PC-3 (cell line): ENCODE measurements around the gene RFTN1. TPM values are rescaled to one million over a fixed set of nuclear protein-coding genes. Genes with fewer than 3 reads are reported as not detected.

Experiments
- ATAC-seq: fragments of 200-7000 bp; cut with Tn5 transposase; 2 replicates; pipeline ENCODE4 v1.9.1; 2020; ENCODE audit warnings: mild to moderate bottlenecking, moderate library complexity
- BruUV-seq: library from RNA; stranded (reverse); fragments of 400-500 nt; replicated peaks from 2 replicates; lab custom pipeline; 2021; lab: Mats Ljungman, UMichigan
- CTCF ChIA-PET: fragments of 300-600 bp; sonication (Branson Sonifier 250); formaldehyde crosslinking; loops from one replicate; lab custom pipeline; 2022; ENCODE audit warnings: antibody characterized with exemption; lab: Charles Lee
- POLR2A ChIA-PET: fragments of 300-600 bp; sonication (Branson Sonifier 250); formaldehyde crosslinking; loops from one replicate; lab custom pipeline; 2022; ENCODE audit warnings: antibody characterized with exemption; ENCODE audit not compliant: unreplicated experiment; lab: Charles Lee
- DNase-seq: peaks from one replicate; pipeline ENCODE4 v3.0.0-alpha.2; 2015
- H2AFZ ChIP-seq: fragments of 300-600 bp; sonication (generic); 2 replicates; pipeline ENCODE4 v1.6.0; 2016; ENCODE audit warnings: antibody characterized with exemption, low read length
- H3F3A ChIP-seq: fragments of 300-600 bp; sonication (generic); one replicate; pipeline ENCODE4 v1.6.0; 2017; ENCODE audit warnings: antibody characterized with exemption, low read length, control low read depth, mild to moderate bottlenecking; ENCODE audit not compliant: unreplicated experiment
- H3K27ac ChIP-seq: fragments of 300-600 bp; sonication (generic); 2 replicates; pipeline ENCODE4 v1.5.1; 2016; ENCODE audit warnings: mild to moderate bottlenecking, low read length
- H3K27me3 ChIP-seq: fragments of 300-600 bp; sonication (generic); 2 replicates; pipeline ENCODE4 v1.6.1; 2016; ENCODE audit warnings: low read length, mixed read lengths
- H3K36me3 ChIP-seq: fragments of 300-600 bp; sonication (generic); 2 replicates; pipeline ENCODE4 v1.6.1; 2016; ENCODE audit warnings: low read depth, mixed run types, low read length, mixed read lengths
- H3K4me1 ChIP-seq: fragments of 300-600 bp; sonication (generic); 2 replicates; pipeline ENCODE4 v1.5.1; 2016; ENCODE audit warnings: low read length; ENCODE audit not compliant: insufficient read depth
- H3K4me2 ChIP-seq: fragments of 300-600 bp; sonication (generic); 2 replicates; pipeline ENCODE4 v1.6.0; 2016; ENCODE audit warnings: low read length
- H3K4me3 ChIP-seq: fragments of 300-600 bp; sonication (generic); 2 replicates; pipeline ENCODE4 v1.5.1; 2016; ENCODE audit warnings: mild to moderate bottlenecking, low read length, mixed read lengths
- H3K79me2 ChIP-seq: fragments of 300-600 bp; sonication (generic); 2 replicates; pipeline ENCODE4 v1.6.1; 2017; ENCODE audit warnings: low read length, mixed read lengths
- H3K9ac ChIP-seq: fragments of 300-600 bp; sonication (generic); 2 replicates; pipeline ENCODE4 v1.6.0; 2016; ENCODE audit warnings: mild to moderate bottlenecking, low read length
- H3K9me2 ChIP-seq: fragments of 300-600 bp; sonication (generic); replicated peaks from 2 replicates; pipeline ENCODE4 v1.6.1; 2016; ENCODE audit warnings: mixed run types, low read length, mixed read lengths
- H3K9me3 ChIP-seq: fragments of 300-600 bp; sonication (generic); 2 replicates; pipeline ENCODE4 v1.6.1; 2016; ENCODE audit warnings: low read length, mixed read lengths
- H4K20me1 ChIP-seq: fragments of 300-600 bp; sonication (generic); 2 replicates; pipeline ENCODE4 v1.6.1; 2016; ENCODE audit warnings: low read length, mixed read lengths
- EZH2 ChIP-seq: fragments of 300-600 bp; sonication (generic); IDR thresholded peaks from one replicate; pipeline ENCODE4 v1.6.1; 2017; ENCODE audit warnings: antibody characterized with exemption, mild to moderate bottlenecking, low read length; ENCODE audit not compliant: unreplicated experiment
- EZH2phosphoT487 ChIP-seq: fragments of 300-600 bp; sonication (generic); IDR thresholded peaks from 2 replicates; pipeline ENCODE4 v1.6.1; 2018; ENCODE audit warnings: mild to moderate bottlenecking, antibody characterized with exemption, low read length, borderline replicate concordance
- intact Hi-C: fragments of 100-400 bp; cut with micrococcal nuclease; formaldehyde crosslinking; loops from 2 replicates; pipeline ENCODE4 v1.9.0; 2023
- total RNA-seq: library from RNA; depleted of rRNA; stranded (reverse); fragments of >200 nt; gene quantifications from 2 replicates; pipeline ENCODE4 v1.2.3, GENCODE V29; 2014
- TF ChIP-seq, protein P1 (sequence below): fragments of 300-600 bp; sonication (generic); conservative IDR thresholded peaks from 2 replicates; pipeline ENCODE4 v1.5.1; 2017; ENCODE audit warnings: antibody characterized with exemption, low read depth, mild to moderate bottlenecking, low read length

The RFTN1 gene
- total RNA-seq, 1 experiment from 2014 or later = 9.7 TPM

DNA sequence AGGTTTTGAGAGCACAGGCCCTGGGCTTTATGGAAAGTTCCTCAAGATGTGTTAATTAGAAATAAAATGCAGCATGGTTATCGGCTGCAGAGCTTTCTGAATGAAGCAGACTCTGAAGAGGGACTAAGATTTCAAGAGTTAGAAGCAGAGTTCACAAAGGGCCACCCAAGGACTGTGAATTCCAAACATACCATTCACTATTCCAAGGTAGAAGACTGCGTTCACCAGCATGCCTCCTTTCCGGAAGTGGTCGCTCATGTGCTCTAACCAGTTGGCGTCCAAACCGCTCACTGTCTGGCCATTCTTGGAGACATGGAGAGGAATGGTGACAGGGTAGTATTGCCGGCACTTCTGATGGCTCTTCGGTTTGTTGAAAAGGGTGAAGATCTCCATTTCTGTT is 143.6 kb downstream of the RFTN1 start:
- intact Hi-C loops = no loop called here
- Histone ChIP-seq H3K9ac (no peak overlapping the region), H3K27ac (no peak overlapping the region), H3K36me3 (no peaks in the 10 kb centered on the region), H3K9me2 (no peaks in the 10 kb centered on the region), H2AFZ (no peak overlapping the region), H3K27me3 (no peaks in the 10 kb centered on the region), H3K4me2 (no peak overlapping the region), H3K79me2 (no peaks in the 10 kb centered on the region), H3K4me3 (no peak overlapping the region), H3K4me1 (0 out of 2 replicates have a peak, but pooled peaks cover 5% of the 10 kb centered on the region), H4K20me1 (no peaks in the 10 kb centered on the region), H3K9me3 (no peaks in the 10 kb centered on the region), H3F3A (no peaks in the 10 kb centered on the region)
- CTCF ChIA-PET = no interaction called here
- POLR2A ChIA-PET = no interaction called here
- BruUV-seq = no TSS peak
- DNase-seq (no peak), ATAC-seq (no peak)
- no peak for TF ChIP-seq EZH2phosphoT487
- TF ChIP-seq EZH2 = no peak
- TF ChIP-seq, protein P1, sequence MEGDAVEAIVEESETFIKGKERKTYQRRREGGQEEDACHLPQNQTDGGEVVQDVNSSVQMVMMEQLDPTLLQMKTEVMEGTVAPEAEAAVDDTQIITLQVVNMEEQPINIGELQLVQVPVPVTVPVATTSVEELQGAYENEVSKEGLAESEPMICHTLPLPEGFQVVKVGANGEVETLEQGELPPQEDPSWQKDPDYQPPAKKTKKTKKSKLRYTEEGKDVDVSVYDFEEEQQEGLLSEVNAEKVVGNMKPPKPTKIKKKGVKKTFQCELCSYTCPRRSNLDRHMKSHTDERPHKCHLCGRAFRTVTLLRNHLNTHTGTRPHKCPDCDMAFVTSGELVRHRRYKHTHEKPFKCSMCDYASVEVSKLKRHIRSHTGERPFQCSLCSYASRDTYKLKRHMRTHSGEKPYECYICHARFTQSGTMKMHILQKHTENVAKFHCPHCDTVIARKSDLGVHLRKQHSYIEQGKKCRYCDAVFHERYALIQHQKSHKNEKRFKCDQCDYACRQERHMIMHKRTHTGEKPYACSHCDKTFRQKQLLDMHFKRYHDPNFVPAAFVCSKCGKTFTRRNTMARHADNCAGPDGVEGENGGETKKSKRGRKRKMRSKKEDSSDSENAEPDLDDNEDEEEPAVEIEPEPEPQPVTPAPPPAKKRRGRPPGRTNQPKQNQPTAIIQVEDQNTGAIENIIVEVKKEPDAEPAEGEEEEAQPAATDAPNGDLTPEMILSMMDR = no peak

DNA sequence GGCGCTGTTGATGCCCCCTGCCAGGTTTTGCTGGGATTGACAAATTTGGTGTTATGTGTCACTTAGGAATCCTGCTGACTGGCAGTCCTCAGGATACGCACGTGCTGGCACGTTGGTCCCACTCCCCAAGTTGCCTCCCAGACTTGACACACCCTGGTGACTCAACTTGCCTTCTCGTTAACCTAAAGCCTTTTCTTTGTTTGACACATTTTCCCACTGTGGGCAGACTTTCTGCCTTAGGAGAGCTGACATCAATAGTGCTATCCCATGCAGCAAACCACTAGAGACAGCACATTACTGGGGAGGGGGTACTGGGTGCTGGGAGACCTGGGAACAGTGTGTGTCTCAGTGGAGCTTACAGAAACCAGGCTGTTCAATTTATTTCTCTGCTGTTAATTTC is 144.2 kb downstream of the RFTN1 start:
- TF ChIP-seq, protein P1 = no peak
- no peak for TF ChIP-seq EZH2phosphoT487
- TF ChIP-seq EZH2 = no peak
- DNase-seq = peak; percentile 44
- no TSS peak for BruUV-seq

DNA sequence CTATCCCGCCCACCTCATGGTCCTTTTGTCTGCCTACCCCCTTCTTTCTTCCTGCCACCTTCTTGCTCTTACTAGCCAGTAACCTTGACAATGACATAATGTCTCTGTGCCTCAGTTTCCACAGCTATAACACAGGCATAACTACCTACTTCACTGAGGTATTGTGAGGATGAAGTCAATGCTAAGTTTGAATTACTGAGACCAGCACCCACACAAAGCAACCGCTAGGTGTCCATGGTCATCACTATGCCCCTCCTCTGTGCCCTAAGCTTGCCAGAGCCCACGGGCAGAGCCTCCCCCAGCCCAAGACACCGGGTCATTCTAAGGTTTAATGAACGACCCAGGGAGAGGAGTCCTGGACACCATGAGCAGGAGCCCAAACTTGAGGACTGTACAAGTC is 146.9 kb downstream of the RFTN1 start:
- H3K4me3 ChIP-seq = no peak overlapping the region
- POLR2A ChIA-PET = no interaction called here

More for the DNA sequence above, 144.2 kb downstream of the RFTN1 start:
- no peaks in the 10 kb centered on the region for H3K9me2 ChIP-seq
- H2AFZ ChIP-seq = no peak overlapping the region
- H3K4me2 ChIP-seq = no peak overlapping the region
- ChIA-PET POLR2A (no interaction called here), CTCF (no interaction called here)
- intact Hi-C loops = no loop called here
- no peaks in the 10 kb centered on the region for H3F3A ChIP-seq
- no peak overlapping the region for H3K4me3 ChIP-seq
- no peaks in the 10 kb centered on the region for H4K20me1 ChIP-seq
- ATAC-seq = no peak; the same call in 1 of the 2 replicates
- H3K9me3 ChIP-seq = no peaks in the 10 kb centered on the region
- H3K27ac ChIP-seq = no peak overlapping the region
- H3K4me1 ChIP-seq = 0 out of 2 replicates have a peak, but pooled peaks cover 5% of the 10 kb centered on the region
- no peaks in the 10 kb centered on the region for H3K79me2 ChIP-seq
- H3K27me3 ChIP-seq = no peaks in the 10 kb centered on the region
- H3K9ac ChIP-seq = no peak overlapping the region
- H3K36me3 ChIP-seq = no peaks in the 10 kb centered on the region

More for the DNA sequence above, 146.9 kb downstream of the RFTN1 start:
- intact Hi-C loops = no loop called here
- CTCF ChIA-PET = no interaction called here
- Histone ChIP-seq H3K27ac (no peak overlapping the region), H3K9me2 (no peaks in the 10 kb centered on the region), H3K79me2 (no peaks in the 10 kb centered on the region), H3K9ac (no peak overlapping the region), H3K4me2 (no peak overlapping the region), H3K9me3 (no peaks in the 10 kb centered on the region), H3K4me1 (0 out of 2 replicates have a peak, but pooled peaks cover 5% of the 10 kb centered on the region), H2AFZ (no peak overlapping the region), H3F3A (no peaks in the 10 kb centered on the region), H3K36me3 (no peaks in the 10 kb centered on the region), H3K27me3 (no peaks in the 10 kb centered on the region), H4K20me1 (no peaks in the 10 kb centered on the region)
- ATAC-seq (no peak), DNase-seq (no peak)
- TF ChIP-seq, protein P1 = 0 out of 2 replicates have a peak, but pooled peaks have one; percentile 19
- TF ChIP-seq EZH2 = no peak
- no TSS peak for BruUV-seq
